Limb (tissue), 2 donors: ENCODE data around the gene GRIA1.
A peak's percentile ranks its signal among the peaks of the same experiment; 100 is the strongest.

Experiments used
- DNase-seq, 2 donors: peaks; one replicate each; pipeline ENCODE4 v3.0.0-alpha.2; 2016; ENCODE audit errors: extremely low spot score in 2 of 2

The GRIA1 gene

GRCh38 chr5:153610811-153611210, 120.3 kb downstream of the GRIA1 start:
- no peak for DNase-seq

DNA sequence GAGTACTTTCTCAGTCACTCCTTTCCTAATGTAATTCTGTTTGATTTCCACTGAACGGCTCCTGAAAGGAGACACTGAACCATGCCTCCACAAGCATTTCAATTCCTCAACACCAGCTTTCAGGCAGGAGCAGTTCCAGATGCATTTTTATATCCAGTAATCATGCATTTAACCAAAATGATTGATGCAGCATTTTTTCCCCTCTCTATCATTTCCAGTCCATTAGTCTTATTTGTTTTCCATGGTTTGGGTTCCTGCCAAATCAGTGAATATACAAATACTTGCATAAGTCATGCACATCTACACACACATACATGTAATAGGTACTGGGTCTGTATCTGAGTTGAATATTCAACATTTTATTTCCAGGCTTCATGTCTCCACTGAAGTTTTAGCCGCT, 122.7 kb downstream of the GRIA1 start:
- DNase-seq: peak in 1 of 2 donors; percentile 6

- DNase-seq: no peak
Observed at GRCh38 chr5:153613672-153614071, 123.2 kb downstream of the GRIA1 start.

DNA sequence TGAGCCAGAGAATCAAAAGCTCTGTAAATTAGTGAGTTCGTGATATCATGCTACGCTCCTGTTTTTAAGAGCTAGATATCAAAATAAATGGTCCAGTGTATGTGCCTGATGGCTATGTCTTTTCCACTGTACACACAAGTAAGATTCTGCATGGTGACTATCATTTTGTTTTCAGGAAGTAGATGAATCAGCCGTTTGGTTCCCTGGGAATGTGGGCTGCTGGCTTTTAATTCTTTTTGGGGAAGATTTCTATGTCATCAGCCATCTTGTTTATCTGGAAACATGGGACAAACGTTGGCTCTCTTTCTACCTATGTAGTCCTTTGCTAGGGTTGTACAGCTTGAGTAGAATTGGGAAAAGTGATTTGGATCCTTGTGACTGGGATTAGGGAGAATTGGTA, 126.7 kb downstream of the GRIA1 start:
- DNase-seq: no peak

DNA sequence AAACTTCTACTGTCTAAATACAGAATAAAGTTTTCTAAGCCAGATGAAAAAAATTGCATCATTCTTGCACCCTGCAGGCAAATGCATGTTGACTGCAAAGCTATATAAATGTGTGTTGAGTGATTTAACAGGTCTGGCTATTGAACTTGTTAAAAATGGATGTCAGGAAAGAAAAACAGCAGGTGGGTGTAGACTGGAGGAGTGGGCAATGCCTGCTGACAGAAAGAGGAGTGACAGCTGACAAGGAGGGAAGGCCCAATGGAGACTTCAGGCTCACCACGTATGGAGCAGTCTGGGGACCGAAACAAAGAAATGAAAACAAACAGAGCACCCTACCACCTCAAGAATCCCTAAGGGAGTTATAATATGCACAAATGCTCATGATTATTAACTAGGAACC, 127.8 kb downstream of the GRIA1 start:
- no peak for DNase-seq

DNA sequence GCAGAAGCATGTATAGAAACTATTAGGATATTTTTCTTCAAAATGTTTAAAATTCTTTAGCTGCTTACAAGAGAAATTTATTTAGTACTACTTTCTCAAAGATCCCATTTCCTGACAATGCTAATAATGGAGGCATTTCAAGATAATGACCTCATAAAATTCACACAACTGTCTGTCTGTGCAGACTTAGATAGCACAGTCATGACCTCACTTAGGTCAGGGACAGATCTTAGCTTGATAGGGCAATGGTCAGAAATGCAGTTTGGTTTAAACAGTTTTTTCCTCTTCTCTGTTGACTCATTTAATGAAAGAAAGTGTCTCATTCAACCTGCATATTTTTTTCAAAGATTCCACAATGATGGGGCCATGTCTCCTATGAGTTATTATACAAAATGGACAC, 128.4 kb downstream of the GRIA1 start:
- DNase-seq: no peak

DNA sequence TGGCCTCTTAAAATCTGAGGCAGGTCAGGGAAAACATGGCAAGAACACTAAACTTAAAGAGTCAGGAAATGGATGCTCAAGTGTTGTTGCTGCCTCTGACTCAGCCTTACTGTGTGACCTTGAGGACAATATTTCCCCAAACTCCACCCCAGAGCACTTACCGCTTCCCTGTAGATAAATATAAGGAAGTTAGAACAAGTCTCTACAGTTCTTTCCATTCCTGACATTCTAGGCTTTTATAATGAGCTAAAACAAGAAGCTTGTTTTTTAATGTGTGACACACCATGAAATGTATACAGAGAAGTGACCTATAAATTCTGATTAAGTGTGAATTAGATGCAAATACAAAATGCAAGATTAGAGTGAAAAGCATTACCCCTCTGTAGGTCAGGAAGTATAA, 129.3 kb downstream of the GRIA1 start:
- DNase-seq: no peak

DNA sequence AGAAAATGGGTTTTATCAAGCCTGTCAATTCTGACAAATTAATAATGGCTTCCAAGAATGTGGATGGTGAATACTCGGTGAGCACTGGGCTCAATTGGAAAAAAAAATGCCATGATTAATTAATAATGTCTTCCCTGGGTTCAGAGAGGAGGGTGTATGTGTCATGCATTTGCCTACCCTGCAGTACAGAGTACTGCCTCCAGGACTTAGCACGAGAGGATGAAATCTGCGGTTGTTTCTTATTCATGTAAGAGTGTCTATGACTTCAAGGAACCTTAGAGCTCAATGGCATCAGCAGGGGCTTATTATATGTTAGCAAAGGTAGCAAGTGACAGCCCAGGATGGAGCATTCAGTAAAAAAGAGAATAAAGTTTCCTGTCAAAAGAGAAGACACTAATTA, 132.7 kb downstream of the GRIA1 start:
- DNase-seq: no peak

DNA sequence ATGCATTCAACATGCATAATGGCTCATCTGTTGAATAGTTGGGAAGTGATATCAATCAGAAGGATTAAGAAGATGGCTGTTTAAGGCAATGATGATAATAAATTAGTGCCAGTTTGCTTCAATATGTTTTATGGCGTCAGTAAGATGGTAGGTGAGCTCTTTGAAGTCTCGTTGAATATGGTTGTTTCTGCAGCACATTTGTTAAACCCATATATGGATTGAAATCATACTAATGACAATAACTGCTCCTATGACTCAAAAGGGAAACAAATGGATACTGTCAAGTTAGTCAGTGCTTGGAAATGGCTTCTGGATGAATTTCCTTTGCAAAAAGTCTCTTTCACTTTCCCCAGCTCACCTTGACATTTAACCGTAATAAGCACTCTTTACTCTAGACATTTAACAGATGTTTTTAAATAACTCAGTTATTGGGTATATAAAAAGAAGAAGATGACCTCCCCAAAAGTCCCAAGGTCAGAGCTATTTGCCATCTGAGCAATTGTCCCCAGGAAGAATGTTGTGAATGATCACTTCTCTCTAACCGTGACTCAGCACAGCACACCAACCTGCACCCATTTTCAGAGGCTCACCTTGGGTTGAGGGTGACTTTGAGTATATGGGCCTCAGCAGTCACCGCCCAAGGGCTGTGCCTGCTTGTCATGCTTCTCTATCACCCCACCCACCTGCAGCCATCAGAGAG, 133.4 kb downstream of the GRIA1 start:
- DNase-seq: no peak

DNA sequence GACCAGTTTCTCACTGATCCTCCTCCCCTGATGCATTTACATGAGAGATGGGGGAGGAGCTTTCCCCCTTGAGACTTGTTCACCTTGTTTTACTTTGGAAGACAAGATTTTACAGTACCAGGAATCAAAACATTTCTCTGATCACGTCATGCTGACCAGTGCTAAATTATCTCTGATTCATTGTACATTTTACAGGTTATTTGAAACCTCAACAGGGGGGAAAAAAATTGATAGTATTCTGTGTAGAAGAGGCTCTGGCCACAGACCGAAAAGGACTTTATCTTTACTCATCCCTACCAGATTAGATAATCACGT, 133.9 kb downstream of the GRIA1 start:
- DNase-seq: no peak

- no peak for DNase-seq
Observed at GRCh38 chr5:153625826-153626354, 135.4 kb downstream of the GRIA1 start.

DNA sequence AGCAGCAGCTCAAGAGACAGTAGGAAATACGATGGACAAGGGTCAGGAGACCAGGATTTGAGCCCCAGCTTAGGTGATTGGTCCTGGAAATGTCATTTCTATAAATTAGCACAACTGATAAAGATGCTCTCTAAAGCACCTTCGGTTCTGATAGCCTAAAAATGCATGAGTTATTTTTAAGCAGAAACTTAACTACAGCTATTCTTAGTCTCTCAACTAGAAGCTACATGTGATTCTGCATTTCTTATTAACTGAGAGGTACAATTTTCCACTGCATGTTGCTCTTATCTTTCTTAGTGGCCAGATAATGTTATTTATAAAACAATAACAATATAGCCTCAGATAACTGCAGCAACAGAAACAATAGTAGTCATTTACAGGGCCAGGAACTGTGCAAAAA, 136.4 kb downstream of the GRIA1 start:
- no peak for DNase-seq

- peak in 1 of 2 donors; percentile 30 for DNase-seq
Observed at GRCh38 chr5:153629027-153629895, 138.8 kb downstream of the GRIA1 start.

DNA sequence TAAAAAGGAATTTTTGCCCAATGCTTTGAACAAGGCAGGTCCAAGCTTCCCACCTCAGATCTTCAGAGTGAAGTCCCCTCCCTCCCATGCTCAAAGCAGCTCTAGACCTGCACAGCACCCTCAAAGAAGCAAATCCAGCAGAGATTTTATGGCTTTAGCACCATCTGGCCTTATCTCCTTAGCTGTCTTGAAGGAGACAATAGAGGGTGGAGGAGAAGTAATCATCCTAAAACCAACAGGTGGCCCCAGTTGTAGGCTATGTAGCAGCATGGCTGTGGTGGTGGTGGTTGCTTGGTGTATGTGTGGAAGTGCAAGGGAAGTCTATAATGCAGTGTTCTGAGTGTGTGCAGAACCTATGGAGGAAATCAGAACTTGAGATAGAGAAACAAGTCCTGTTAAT, 140.1 kb downstream of the GRIA1 start:
- DNase-seq: no peak

- DNase-seq: no peak
Observed at GRCh38 chr5:153632748-153633290, 142.3 kb downstream of the GRIA1 start.

GRCh38 chr5:153636670-153637451, 146.4 kb downstream of the GRIA1 start:
- no peak for DNase-seq

GRCh38 chr5:153640293-153640692, 149.8 kb downstream of the GRIA1 start:
- no peak for DNase-seq

DNA sequence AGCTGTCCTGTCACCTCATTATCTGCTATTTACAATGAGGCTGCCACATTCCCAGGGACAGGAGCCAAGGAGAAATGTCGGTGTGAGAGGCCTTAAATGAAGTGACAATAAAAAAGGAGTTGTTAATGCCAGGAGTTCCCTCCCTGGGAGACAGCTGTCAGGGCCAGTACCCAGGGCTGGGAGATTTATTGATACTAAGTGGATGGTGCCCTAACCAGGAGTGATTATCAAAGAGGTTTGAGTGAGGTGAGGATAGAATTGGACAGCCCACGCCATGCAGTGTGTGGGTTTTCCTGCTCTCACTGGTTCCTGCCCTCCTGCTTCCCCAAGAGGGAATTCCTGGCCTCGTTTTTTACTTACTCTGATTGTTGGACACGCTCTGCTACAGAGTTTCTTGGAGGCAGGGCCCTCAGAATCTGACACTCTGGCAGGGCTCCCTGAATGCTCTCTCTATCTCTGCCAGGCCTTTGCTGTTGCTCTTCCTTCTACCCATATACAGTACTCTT, 150.8 kb downstream of the GRIA1 start:
- DNase-seq: no peak

DNA sequence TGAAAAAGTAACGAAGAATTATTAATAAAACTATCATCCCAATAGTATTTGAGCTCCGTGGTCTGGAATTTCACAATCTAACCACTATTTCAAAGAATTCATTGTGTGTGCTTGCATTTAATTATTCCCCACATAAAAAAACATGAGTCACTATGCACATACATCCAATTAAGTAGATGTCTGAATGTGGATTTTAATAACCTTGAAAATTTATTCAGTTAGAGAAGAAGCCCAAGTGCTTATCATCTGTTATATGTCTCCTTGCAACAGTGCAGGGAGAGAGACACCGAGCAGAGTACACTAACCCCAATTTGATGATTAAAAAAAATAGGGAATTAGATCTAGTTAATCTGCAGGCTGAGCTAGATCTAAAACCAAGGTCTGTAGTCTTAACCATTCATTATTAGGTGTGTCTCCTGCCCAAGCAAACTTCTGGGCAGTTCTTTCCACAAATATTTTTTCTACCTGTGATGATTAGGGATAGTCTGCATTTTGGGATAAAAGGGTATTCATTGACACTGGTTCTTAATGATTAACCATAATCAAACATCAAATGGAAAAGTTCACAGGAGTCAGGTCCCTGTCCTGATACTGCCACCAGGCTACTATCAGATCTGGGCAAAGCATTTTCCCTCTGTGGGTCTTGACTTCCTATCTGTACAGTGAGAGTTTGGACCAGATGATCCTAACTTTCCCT, 164.2 kb downstream of the GRIA1 start:
- DNase-seq: no peak

DNA sequence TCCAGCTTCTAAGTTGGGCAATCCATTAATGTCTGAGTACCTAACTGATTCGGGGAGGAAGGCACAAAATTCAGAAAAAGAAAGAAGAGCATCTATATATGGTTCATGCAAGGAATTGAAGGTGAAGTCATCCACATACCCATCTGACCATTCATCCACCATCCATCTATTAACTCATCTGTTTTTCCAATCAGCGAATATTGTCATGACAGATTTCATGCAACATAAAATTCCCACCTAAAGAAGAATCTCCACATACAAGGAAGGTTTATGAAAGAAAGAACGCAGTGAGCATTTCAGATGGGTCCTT, 164.7 kb downstream of the GRIA1 start:
- no peak for DNase-seq

GRCh38 chr5:153658149-153658548, 167.7 kb downstream of the GRIA1 start:
- no peak for DNase-seq
